Tibial nerve (tissue), 3 donors: Measurements from ENCODE around the gene BCAS3.

Experiments used
- POLR2A ChIP-seq, 2 donors: fragments of 450-650 bp; IDR thresholded peaks; one replicate each; pipeline ENCODE4 v1.6.1; 2017; ENCODE audit warnings: antibody characterized with exemption in 2 of 2, mild to moderate bottlenecking in 2 of 2, moderate library complexity in 2 of 2
- TF ChIP-seq, protein P1 (sequence below), 5 experiments: fragments of 200-600 bp in 3 of 5; fragments of 450-650 bp in 2 of 5; sonication (generic) in 3 of 5; IDR thresholded peaks; one replicate each; pipeline ENCODE4 v1.5.1; 2016 to 2019; ENCODE audit warnings: antibody characterized with exemption in 5 of 5, mild to moderate bottlenecking in 3 of 5, moderate library complexity in 2 of 5

DNA sequence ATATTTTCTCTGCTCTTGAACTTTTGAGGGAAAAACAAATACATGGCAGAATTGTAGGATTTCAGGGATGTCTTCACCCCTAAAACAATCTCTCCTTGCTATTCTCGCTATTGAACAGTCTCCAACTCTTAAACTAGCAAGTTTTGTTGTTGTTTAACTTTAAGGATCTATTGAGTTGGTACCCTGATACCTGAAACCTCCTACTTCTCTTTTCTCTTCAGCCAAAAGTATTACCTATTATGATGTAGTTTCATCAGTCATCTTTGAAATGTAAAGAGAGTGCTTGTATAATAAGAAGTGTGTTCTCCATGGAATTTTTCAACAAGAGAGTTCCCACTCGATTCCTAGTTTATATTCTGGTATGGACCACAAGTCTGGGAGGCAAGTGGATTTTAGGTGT is 510.4 kb downstream of the BCAS3 start:
- TF ChIP-seq, protein P1, sequence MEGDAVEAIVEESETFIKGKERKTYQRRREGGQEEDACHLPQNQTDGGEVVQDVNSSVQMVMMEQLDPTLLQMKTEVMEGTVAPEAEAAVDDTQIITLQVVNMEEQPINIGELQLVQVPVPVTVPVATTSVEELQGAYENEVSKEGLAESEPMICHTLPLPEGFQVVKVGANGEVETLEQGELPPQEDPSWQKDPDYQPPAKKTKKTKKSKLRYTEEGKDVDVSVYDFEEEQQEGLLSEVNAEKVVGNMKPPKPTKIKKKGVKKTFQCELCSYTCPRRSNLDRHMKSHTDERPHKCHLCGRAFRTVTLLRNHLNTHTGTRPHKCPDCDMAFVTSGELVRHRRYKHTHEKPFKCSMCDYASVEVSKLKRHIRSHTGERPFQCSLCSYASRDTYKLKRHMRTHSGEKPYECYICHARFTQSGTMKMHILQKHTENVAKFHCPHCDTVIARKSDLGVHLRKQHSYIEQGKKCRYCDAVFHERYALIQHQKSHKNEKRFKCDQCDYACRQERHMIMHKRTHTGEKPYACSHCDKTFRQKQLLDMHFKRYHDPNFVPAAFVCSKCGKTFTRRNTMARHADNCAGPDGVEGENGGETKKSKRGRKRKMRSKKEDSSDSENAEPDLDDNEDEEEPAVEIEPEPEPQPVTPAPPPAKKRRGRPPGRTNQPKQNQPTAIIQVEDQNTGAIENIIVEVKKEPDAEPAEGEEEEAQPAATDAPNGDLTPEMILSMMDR (IDR thresholded peaks at IDR 0.05) = no peak
- TF ChIP-seq POLR2A (IDR thresholded peaks at IDR 0.05) = no peak
